Skeletal muscle cell (primary cell): Measurements from ENCODE around the gene SHB.

ENCODE experiments used
- DNase-seq: peaks from one replicate; pipeline ENCODE4 v3.0.0-alpha.2; 2010; ENCODE audit warnings: low read depth
- H3K4me3 ChIP-seq: 2 replicates; pipeline ENCODE4 v1.5.1; 2011; ENCODE audit warnings: low read depth, mild to moderate bottlenecking, control low read depth, low read length, moderate library complexity

Gene SHB

GRCh38 chr9:38016375-38017135, 52.5 kb downstream of the SHB start:
- no peak for DNase-seq
- no peak overlapping the region for H3K4me3 ChIP-seq

- H3K4me3 ChIP-seq = no peak overlapping the region
- DNase-seq = no peak
Measured at GRCh38 chr9:38015906-38016305, 53.1 kb downstream of the SHB start.

GRCh38 chr9:38015266-38015665, 53.8 kb downstream of the SHB start:
- no peak overlapping the region for H3K4me3 ChIP-seq
- DNase-seq = no peak

GRCh38 chr9:38012767-38013450, 56.1 kb downstream of the SHB start:
- H3K4me3 ChIP-seq = no peak overlapping the region
- DNase-seq = no peak

GRCh38 chr9:38011991-38012390, 57.0 kb downstream of the SHB start:
- DNase-seq = no peak
- no peak overlapping the region for H3K4me3 ChIP-seq

GRCh38 chr9:38010918-38011704, 57.9 kb downstream of the SHB start:
- DNase-seq = no peak
- H3K4me3 ChIP-seq = no peak overlapping the region

GRCh38 chr9:38009990-38010389, 59.0 kb downstream of the SHB start:
- H3K4me3 ChIP-seq = no peak overlapping the region
- DNase-seq = no peak

GRCh38 chr9:38009035-38009501, 60.0 kb downstream of the SHB start:
- H3K4me3 ChIP-seq = no peak overlapping the region
- DNase-seq = no peak

- H3K4me3 ChIP-seq = no peak overlapping the region
- no peak for DNase-seq
Measured at GRCh38 chr9:38008168-38009034, 60.6 kb downstream of the SHB start.

GRCh38 chr9:38007016-38007415, 62.0 kb downstream of the SHB start:
- no peak overlapping the region for H3K4me3 ChIP-seq
- DNase-seq = no peak

- no peak overlapping the region for H3K4me3 ChIP-seq
- no peak for DNase-seq
Measured at GRCh38 chr9:38006163-38006562, 62.9 kb downstream of the SHB start.

- DNase-seq = no peak
- no peak overlapping the region for H3K4me3 ChIP-seq
Measured at GRCh38 chr9:38004809-38005560, 64.0 kb downstream of the SHB start.

- no peak for DNase-seq
- H3K4me3 ChIP-seq = no peak overlapping the region
Measured at GRCh38 chr9:38003946-38004808, 64.8 kb downstream of the SHB start.

GRCh38 chr9:38003230-38003629, 65.8 kb downstream of the SHB start:
- no peak overlapping the region for H3K4me3 ChIP-seq
- DNase-seq = no peak

- no peak for DNase-seq
- no peak overlapping the region for H3K4me3 ChIP-seq
Measured at GRCh38 chr9:38001430-38001829, 67.6 kb downstream of the SHB start.

GRCh38 chr9:38000735-38001134, 68.3 kb downstream of the SHB start:
- H3K4me3 ChIP-seq = no peak overlapping the region
- DNase-seq = no peak

GRCh38 chr9:38000332-38000731, 68.7 kb downstream of the SHB start:
- no peak overlapping the region for H3K4me3 ChIP-seq
- DNase-seq = no peak
